Neural progenitor cell (in vitro differentiated cells): ENCODE measurements around the gene SGCD. TPM values are rescaled to one million over a fixed set of nuclear protein-coding genes. Genes with fewer than 3 reads are reported as not detected.

Source experiments
- DNase-seq: peaks from one replicate; pipeline ENCODE4 v3.0.0-alpha.2; 2016; ENCODE audit warnings: low spot score
- H2AFZ ChIP-seq: fragments of 200-600 bp; sonication (generic); replicated peaks from 2 replicates; pipeline ENCODE4 v1.6.1; 2016; ENCODE audit warnings: antibody characterized with exemption
- H3F3A ChIP-seq: fragments of 200-600 bp; sonication (generic); 2 replicates; pipeline ENCODE4 v1.6.1; 2016; ENCODE audit warnings: antibody characterized with exemption, low read depth
- H3K27ac ChIP-seq: fragments of 200-600 bp; sonication (generic); 2 replicates; pipeline ENCODE4 v1.5.1; 2016; ENCODE audit warnings: mild to moderate bottlenecking
- H3K27me3 ChIP-seq: fragments of 200-600 bp; sonication (generic); 2 replicates; pipeline ENCODE4 v1.6.1; 2016; ENCODE audit warnings: mild to moderate bottlenecking, moderate library complexity
- H3K36me3 ChIP-seq: fragments of 200-600 bp; sonication (generic); 2 replicates; pipeline ENCODE4 v1.5.1; 2016
- H3K4me1 ChIP-seq: fragments of 200-600 bp; sonication (generic); 2 replicates; pipeline ENCODE4 v1.6.1; 2016; ENCODE audit warnings: mixed run types
- H3K4me2 ChIP-seq: fragments of 200-600 bp; sonication (generic); 2 replicates; pipeline ENCODE4 v1.6.1; 2016
- H3K4me3 ChIP-seq: fragments of 200-600 bp; sonication (generic); 2 replicates; pipeline ENCODE4 v1.5.1; 2016
- H3K79me2 ChIP-seq: fragments of 200-600 bp; sonication (generic); 2 replicates; pipeline ENCODE4 v1.6.1; 2016; ENCODE audit warnings: low read depth
- H3K9ac ChIP-seq: fragments of 200-600 bp; sonication (generic); 2 replicates; pipeline ENCODE4 v1.6.1; 2016
- H3K9me3 ChIP-seq: fragments of 200-600 bp; sonication (generic); 2 replicates; pipeline ENCODE4 v1.5.1; 2016; ENCODE audit warnings: low read depth
- H4K20me1 ChIP-seq: fragments of 200-600 bp; sonication (generic); 2 replicates; pipeline ENCODE4 v1.6.1; 2016; ENCODE audit warnings: low read depth
- H3K27ac Mint-ChIP-seq: 3 replicates; pipeline ENCODE4 v1.8.0; 2021; ENCODE audit warnings: mixed read lengths
- H3K27me3 Mint-ChIP-seq: 2 replicates; pipeline ENCODE4 v1.8.0; 2022; ENCODE audit warnings: low read depth, mild to moderate bottlenecking, inconsistent platforms, moderate library complexity, mixed read lengths; ENCODE audit not compliant: insufficient read depth
- H3K36me3 Mint-ChIP-seq: 3 replicates; pipeline ENCODE4 v1.8.0; 2021; ENCODE audit warnings: mixed read lengths
- H3K4me1 Mint-ChIP-seq: 3 replicates; pipeline ENCODE4 v1.8.0; 2021; ENCODE audit warnings: mixed read lengths
- H3K4me3 Mint-ChIP-seq: 3 replicates; pipeline ENCODE4 v1.8.0; 2021; ENCODE audit warnings: mild to moderate bottlenecking, moderate library complexity, mixed read lengths
- H3K9me3 Mint-ChIP-seq: 3 replicates; pipeline ENCODE4 v1.8.0; 2020; ENCODE audit warnings: mixed read lengths
- CTCF ChIP-seq: fragments of 200-600 bp; sonication (generic); IDR thresholded peaks from 2 replicates; pipeline ENCODE4 v1.5.1; 2017; ENCODE audit warnings: antibody characterized with exemption, mild to moderate bottlenecking
- EZH2 ChIP-seq: fragments of 200-600 bp; sonication (generic); IDR thresholded peaks from 2 replicates; pipeline ENCODE4 v1.6.1; 2017; ENCODE audit warnings: antibody characterized with exemption, mild to moderate bottlenecking, moderate library complexity
- EZH2phosphoT487 ChIP-seq: fragments of 200-600 bp; sonication (generic); IDR thresholded peaks from 2 replicates; pipeline ENCODE4 v1.6.1; 2017; ENCODE audit warnings: antibody characterized with exemption
- total RNA-seq: library from RNA; depleted of rRNA; stranded (reverse); fragments of >200 nt; gene quantifications from 2 replicates; pipeline ENCODE4 v1.2.3, GENCODE V29; 2015; ENCODE audit warnings: low replicate concordance

The SGCD gene
- total RNA-seq, 1 donor from 2014 or later: not detected

- peaks cover 2% of the 10 kb centered on the region for H3K4me1 Mint-ChIP-seq
- no peak for DNase-seq
These were observed 105.8 kb downstream of the SGCD start for GRCh38 chr5:156432830-156433105.

DNA sequence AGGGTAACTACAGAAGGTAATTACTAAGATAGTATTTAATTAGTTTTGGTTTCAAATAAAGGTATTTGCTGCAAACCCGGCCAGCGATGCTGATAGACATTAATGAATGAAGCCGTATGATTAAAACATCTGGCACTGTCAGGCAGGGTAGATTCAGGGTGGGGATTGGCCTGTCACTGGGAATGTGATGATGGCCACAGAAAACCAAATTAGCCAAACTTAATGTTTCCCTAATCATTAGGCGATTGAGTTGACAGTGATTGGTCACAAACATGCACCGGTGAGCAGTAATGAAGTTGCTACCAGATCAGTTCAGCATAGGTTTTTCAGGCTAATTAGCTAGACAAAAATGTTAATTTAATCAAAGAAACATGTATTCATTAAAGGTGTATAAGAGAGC lies 107.5 kb downstream of the SGCD start:
- peaks cover 4% of the 10 kb centered on the region for H3K27me3 Mint-ChIP-seq
- Histone ChIP-seq H3K9me3 (no peaks in the 10 kb centered on the region), H3K36me3 (no peaks in the 10 kb centered on the region), H4K20me1 (no peaks in the 10 kb centered on the region), H2AFZ (no peak overlapping the region), H3K27ac (no peak overlapping the region), H3K4me3 (no peak overlapping the region), H3K4me2 (no peak overlapping the region), H3K4me1 (no peaks in the 10 kb centered on the region), H3K9ac (no peak overlapping the region), H3F3A (no peaks in the 10 kb centered on the region), H3K79me2 (no peaks in the 10 kb centered on the region), H3K27me3 (no peaks in the 10 kb centered on the region)
- no peak overlapping the region for H3K27ac Mint-ChIP-seq
- H3K36me3 Mint-ChIP-seq: no peaks in the 10 kb centered on the region
- H3K4me3 Mint-ChIP-seq: no peak overlapping the region
- TF ChIP-seq EZH2phosphoT487 (no peak), EZH2 (no peak), CTCF (no peak)
- H3K9me3 Mint-ChIP-seq: no peaks in the 10 kb centered on the region
- no peak for DNase-seq
- peaks cover 2% of the 10 kb centered on the region for H3K4me1 Mint-ChIP-seq

More at GRCh38 chr5:156432830-156433105, 105.8 kb downstream of the SGCD start:
- H3F3A ChIP-seq: no peaks in the 10 kb centered on the region
- no peaks in the 10 kb centered on the region for H3K4me1 ChIP-seq
- H3K9ac ChIP-seq: no peak overlapping the region
- H3K9me3 ChIP-seq: no peaks in the 10 kb centered on the region
- H3K36me3 Mint-ChIP-seq: no peaks in the 10 kb centered on the region
- H3K4me2 ChIP-seq: no peak overlapping the region
- H3K27me3 ChIP-seq: no peaks in the 10 kb centered on the region
- no peak overlapping the region for H3K27ac ChIP-seq
- H4K20me1 ChIP-seq: no peaks in the 10 kb centered on the region
- no peaks in the 10 kb centered on the region for H3K79me2 ChIP-seq
- H3K27me3 Mint-ChIP-seq: peaks cover 4% of the 10 kb centered on the region
- H3K4me3 ChIP-seq: no peak overlapping the region
- no peak overlapping the region for H3K4me3 Mint-ChIP-seq
- H2AFZ ChIP-seq: no peak overlapping the region
- TF ChIP-seq EZH2: no peak
- no peak for TF ChIP-seq EZH2phosphoT487
- no peak for TF ChIP-seq CTCF
- no peak overlapping the region for H3K27ac Mint-ChIP-seq
- peaks cover 2% of the 10 kb centered on the region for H3K9me3 Mint-ChIP-seq
- no peaks in the 10 kb centered on the region for H3K36me3 ChIP-seq

DNA sequence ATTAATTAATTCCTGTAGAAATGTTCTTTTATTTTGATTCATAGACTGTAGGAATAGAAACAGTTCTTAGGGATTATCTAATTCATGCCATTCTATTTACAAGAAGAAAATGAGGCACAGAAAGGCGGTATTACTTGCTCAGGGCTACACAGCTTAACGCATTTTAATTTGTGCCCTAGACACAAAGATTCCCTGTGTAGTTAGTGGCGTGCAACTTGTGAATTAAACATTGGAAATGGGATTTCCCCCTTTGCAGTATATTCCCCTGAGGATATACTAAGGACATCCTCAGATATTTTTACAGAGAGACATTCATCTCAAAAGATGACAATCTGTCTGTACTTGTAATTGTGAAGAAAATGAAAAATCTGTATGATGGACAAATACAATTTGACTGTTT lies 108.1 kb downstream of the SGCD start:
- H3K27ac Mint-ChIP-seq: no peak overlapping the region
- Histone ChIP-seq H2AFZ (no peak overlapping the region), H3K4me3 (no peak overlapping the region), H3K27ac (no peak overlapping the region), H4K20me1 (no peaks in the 10 kb centered on the region), H3K4me1 (no peaks in the 10 kb centered on the region), H3K9ac (no peak overlapping the region), H3K4me2 (no peak overlapping the region), H3K9me3 (no peaks in the 10 kb centered on the region), H3K27me3 (no peaks in the 10 kb centered on the region), H3K79me2 (no peaks in the 10 kb centered on the region), H3K36me3 (no peaks in the 10 kb centered on the region), H3F3A (no peaks in the 10 kb centered on the region)
- no peak for DNase-seq
- H3K9me3 Mint-ChIP-seq: no peaks in the 10 kb centered on the region
- no peak for TF ChIP-seq EZH2
- no peak for TF ChIP-seq EZH2phosphoT487
- peaks cover 2% of the 10 kb centered on the region for H3K4me1 Mint-ChIP-seq
- H3K4me3 Mint-ChIP-seq: no peak overlapping the region
- peaks cover 4% of the 10 kb centered on the region for H3K27me3 Mint-ChIP-seq
- no peaks in the 10 kb centered on the region for H3K36me3 Mint-ChIP-seq

- H3K27me3 Mint-ChIP-seq: no peaks in the 10 kb centered on the region
- H3K27me3 ChIP-seq: no peaks in the 10 kb centered on the region
- no peaks in the 10 kb centered on the region for H4K20me1 ChIP-seq
- H3K36me3 Mint-ChIP-seq: no peaks in the 10 kb centered on the region
- H3K4me3 ChIP-seq: no peak overlapping the region
- H3K27ac Mint-ChIP-seq: no peak overlapping the region
- no peak overlapping the region for H3K4me2 ChIP-seq
- H3K27ac ChIP-seq: no peak overlapping the region
- H3K36me3 ChIP-seq: no peaks in the 10 kb centered on the region
- no peaks in the 10 kb centered on the region for H3F3A ChIP-seq
- no peaks in the 10 kb centered on the region for H3K9me3 ChIP-seq
- H3K79me2 ChIP-seq: no peaks in the 10 kb centered on the region
- TF ChIP-seq EZH2: no peak
- TF ChIP-seq CTCF: no peak
- TF ChIP-seq EZH2phosphoT487: no peak
- no peak for DNase-seq
- peaks cover 2% of the 10 kb centered on the region for H3K4me1 Mint-ChIP-seq
- H3K4me1 ChIP-seq: no peaks in the 10 kb centered on the region
- no peak overlapping the region for H3K4me3 Mint-ChIP-seq
- H3K9ac ChIP-seq: no peak overlapping the region
- no peak overlapping the region for H2AFZ ChIP-seq
- no peaks in the 10 kb centered on the region for H3K9me3 Mint-ChIP-seq
These were observed 111.1 kb downstream of the SGCD start for GRCh38 chr5:156438076-156438475.
